OCI-LY1 (cell line): ENCODE measurements around the gene SQOR.

Experiments used
- EZH2 ChIP-seq: fragments of 200-600 bp; sonication (generic), shearing (Covaris generic); IDR thresholded peaks from 2 replicates; pipeline ENCODE4 v1.8.0; 2017; ENCODE audit warnings: borderline replicate concordance, mixed run types, mild to moderate bottlenecking, antibody characterized with exemption, low read length, moderate library complexity, mixed read lengths
- TF ChIP-seq, protein P1 (sequence below): fragments of 200-600 bp; sonication (generic), shearing (Covaris generic); IDR thresholded peaks from 2 replicates; pipeline ENCODE4 v1.5.1; 2017; ENCODE audit warnings: mild to moderate bottlenecking, antibody characterized with exemption, low read length, moderate library complexity, mixed read lengths

DNA sequence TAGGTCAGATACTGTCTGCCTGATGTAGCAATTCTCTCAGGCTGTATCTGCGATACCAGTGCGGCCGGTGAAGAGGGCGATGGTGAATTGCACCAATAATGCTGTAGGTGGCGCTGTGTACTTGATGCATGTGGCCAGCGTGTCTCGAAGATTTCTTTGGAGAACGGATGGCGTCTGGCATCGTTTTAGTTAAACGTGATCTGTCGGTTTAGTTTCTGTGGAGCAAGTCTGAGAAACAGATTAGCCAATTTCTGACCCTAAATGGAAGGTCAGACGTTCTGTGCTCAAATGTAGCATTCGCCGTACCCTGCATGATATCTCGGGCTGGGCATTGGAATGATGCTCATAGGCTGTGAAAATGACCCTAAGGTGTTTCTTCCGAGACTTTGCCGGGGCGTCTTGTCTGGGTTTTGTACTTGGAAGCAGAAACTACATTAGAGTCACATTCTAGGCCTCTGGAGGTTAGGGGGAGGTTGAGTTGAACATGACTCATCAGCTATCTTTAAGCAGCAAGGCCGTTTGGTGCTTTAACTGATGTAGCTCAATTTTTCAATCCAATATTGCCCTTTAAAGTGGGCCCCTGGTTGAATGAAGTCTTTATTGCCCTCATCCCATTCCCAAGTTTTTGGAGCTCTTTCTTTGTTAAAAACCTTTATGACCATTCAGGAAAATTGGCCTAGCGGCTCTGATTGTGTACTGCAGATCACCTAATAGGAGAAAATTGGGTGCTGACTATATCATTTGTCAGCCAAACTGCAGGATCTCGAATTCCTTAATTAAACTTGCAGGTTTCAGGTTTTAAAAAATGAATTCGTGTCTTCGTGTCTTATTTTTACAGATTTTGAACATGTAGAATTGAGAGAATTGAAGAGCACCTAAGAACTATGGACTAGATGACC is 80.0 kb downstream of the SQOR start:
- TF ChIP-seq, protein P1, sequence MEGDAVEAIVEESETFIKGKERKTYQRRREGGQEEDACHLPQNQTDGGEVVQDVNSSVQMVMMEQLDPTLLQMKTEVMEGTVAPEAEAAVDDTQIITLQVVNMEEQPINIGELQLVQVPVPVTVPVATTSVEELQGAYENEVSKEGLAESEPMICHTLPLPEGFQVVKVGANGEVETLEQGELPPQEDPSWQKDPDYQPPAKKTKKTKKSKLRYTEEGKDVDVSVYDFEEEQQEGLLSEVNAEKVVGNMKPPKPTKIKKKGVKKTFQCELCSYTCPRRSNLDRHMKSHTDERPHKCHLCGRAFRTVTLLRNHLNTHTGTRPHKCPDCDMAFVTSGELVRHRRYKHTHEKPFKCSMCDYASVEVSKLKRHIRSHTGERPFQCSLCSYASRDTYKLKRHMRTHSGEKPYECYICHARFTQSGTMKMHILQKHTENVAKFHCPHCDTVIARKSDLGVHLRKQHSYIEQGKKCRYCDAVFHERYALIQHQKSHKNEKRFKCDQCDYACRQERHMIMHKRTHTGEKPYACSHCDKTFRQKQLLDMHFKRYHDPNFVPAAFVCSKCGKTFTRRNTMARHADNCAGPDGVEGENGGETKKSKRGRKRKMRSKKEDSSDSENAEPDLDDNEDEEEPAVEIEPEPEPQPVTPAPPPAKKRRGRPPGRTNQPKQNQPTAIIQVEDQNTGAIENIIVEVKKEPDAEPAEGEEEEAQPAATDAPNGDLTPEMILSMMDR: peak; percentile 88
- no peak for TF ChIP-seq EZH2
